8988T (cell line): ENCODE data around the gene UBB.

Source experiments
- DNase-seq: peaks from one replicate; pipeline ENCODE4 v3.0.0; 2011

Gene UBB

GRCh38 chr17:16419074-16419928 is 38.4 kb downstream of the UBB start:
- peak; percentile 71 for DNase-seq

DNA sequence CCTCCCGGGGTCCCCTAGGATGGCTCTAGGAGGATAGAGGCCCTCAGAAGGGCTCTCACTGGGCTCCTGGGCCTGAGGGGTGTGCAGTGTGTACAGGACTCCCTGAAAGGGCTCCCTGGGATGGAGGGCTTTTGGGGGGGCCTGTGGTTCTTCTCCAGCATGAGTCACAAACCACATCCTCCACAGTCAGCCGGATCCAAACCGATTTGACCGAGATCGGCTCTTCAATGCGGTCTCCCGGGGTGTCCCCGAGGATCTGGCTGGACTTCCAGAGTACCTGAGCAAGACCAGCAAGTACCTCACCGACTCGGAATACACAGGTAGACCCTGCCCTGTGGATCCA is 39.0 kb downstream of the UBB start:
- no peak for DNase-seq

GRCh38 chr17:16422416-16422815 is 41.5 kb downstream of the UBB start:
- no peak for DNase-seq

GRCh38 chr17:16423226-16423872 is 42.5 kb downstream of the UBB start:
- DNase-seq = no peak

DNA sequence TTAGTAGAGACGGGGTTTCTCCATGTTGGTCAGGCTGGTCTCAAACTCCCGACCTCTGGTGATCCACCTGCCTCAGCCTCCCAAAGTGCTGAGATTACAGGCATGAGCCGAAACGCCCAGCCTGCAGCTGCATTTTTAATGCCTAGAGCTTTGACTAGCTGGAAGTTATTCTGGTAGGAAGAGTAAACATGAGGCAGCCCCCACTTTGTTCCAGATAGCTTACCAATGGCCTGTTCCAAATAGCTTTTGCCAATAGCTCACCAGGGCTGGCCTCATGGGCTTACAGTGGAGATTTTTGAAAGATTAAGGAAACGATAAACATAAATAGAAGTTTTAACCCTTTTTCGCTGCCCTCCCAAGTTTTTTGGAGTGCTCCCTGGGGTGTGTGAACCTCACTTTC is 44.3 kb downstream of the UBB start:
- DNase-seq = no peak

DNA sequence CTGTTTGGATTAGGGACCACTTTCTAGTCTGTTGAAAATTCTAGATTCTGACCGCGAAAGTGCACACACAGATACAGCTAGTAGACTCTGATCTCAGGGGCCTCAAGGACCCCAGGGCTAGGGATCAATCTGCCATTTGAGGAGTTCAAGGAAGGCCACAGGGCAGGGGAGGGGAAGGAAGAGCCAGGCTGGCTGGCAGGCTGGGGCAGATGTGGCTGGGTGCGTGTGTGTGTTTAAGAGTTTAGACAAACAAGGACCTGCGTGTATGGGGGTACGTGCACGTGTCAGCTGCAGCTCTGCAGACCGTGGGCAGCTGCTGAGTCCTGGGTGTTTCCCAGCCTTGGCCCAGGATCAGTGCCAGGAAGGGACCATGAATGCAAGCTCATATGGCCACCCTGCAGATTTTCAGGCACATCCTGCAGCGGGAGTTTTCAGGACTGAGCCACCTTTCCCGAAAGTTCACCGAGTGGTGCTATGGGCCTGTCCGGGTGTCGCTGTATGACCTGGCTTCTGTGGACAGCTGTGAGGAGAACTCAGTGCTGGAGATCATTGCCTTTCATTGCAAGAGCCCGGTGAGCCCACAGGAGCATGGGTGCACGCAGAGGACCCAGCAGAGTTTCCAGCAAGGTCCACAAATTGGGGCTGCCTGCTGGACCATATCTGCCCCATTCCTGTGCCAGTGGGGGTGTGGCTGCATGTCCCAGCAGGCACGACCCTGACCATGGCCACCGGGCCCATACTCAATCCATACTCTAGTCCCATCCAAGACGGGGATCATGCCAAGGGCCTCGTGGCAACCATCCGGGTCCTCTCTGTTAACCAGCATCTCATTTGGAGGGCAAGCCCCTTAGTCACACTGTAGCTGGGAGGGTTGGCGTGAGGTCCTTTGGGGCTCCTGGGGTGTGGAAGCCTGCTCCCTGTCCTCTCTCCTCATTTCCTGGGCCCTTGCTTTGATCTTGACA is 45.1 kb downstream of the UBB start:
- no peak for DNase-seq

DNA sequence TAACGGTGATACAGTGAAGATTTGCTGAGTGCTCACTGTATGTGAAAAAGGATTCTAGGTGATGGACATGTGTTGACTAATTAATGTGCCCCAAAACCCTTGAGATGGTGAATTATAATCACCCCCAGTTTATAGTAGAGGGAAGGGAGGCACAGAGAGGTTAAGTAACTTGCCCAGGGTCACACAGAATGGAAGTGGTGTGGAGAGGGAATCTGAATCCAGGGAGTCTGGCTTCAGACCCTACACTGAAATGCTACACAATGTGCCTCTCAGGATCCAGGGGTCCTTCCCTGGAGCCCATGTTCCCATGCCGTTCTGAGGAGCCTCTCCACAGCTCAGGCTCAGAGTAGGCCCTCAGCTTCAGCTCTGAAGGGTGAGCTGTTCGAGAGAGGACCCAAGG is 46.1 kb downstream of the UBB start:
- DNase-seq = no peak

GRCh38 chr17:16428098-16428882 is 47.4 kb downstream of the UBB start:
- DNase-seq = peak; percentile 80

DNA sequence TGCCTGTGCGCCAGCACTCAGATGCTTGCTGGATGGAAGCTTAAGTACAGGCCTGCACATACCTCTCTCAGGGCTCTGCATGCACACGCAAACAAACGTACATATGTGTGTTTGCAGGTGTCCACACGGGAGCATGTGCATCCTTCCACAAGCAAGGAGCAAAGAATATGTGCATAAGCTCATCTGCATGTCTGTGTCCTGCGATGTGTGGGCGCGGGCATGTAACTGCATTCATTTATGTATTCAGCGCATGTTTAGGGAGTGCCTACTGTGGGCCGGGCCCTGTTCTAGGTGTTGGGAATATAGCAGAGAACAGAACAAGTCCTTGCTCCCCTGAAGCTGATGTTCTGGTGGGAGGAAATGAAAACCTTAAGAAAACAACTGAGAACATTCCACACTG is 48.2 kb downstream of the UBB start:
- no peak for DNase-seq

GRCh38 chr17:16430650-16431049 is 49.8 kb downstream of the UBB start:
- no peak for DNase-seq

DNA sequence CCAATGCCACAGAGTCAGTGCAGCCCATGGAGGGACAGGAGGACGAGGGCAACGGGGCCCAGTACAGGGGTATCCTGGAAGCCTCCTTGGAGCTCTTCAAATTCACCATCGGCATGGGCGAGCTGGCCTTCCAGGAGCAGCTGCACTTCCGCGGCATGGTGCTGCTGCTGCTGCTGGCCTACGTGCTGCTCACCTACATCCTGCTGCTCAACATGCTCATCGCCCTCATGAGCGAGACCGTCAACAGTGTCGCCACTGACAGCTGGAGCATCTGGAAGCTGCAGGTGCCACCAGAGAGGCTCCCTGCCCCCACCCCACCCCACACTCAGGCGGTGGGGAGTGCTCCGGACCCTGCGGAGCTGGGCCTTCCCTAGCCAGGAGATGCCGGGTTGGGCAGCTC is 51.1 kb downstream of the UBB start:
- DNase-seq = no peak
